HFFc6 (cell line): ENCODE measurements around the gene LYST. TPM values are rescaled to one million over a fixed set of nuclear protein-coding genes. Genes with fewer than 3 reads are reported as not detected.
"Not testable (repeated sequence)": the region's sequence is repeated elsewhere in the genome, so short reads cannot be mapped to it uniquely, and the experiment has no call there.

Experiments
- DNase-seq: peaks from one replicate; pipeline ENCODE4 v3.0.0-alpha.2; 2018
- H3K27ac Mint-ChIP-seq: 2 replicates; pipeline ENCODE4 v1.8.0; 2020; ENCODE audit warnings: mild to moderate bottlenecking, mixed read lengths
- H3K27me3 Mint-ChIP-seq: 2 replicates; pipeline ENCODE4 v1.8.0; 2021; ENCODE audit warnings: mild to moderate bottlenecking, moderate library complexity, mixed read lengths; ENCODE audit not compliant: insufficient read depth
- H3K36me3 Mint-ChIP-seq: 2 replicates; pipeline ENCODE4 v1.8.0; 2021; ENCODE audit warnings: low read depth, mixed read lengths
- H3K4me1 Mint-ChIP-seq: 2 replicates; pipeline ENCODE4 v1.8.0; 2020; ENCODE audit warnings: low read depth, mixed read lengths
- H3K4me3 Mint-ChIP-seq: 2 replicates; pipeline ENCODE4 v1.8.0; 2020; ENCODE audit warnings: mild to moderate bottlenecking, moderate library complexity, mixed read lengths
- H3K9me3 Mint-ChIP-seq: 2 replicates; pipeline ENCODE4 v1.8.0; 2020; ENCODE audit warnings: mild to moderate bottlenecking, mixed read lengths
- total RNA-seq, 6 experiments: library from RNA; stranded (reverse); fragmentation: NEBNext Ultra II Directional; extraction: Animal tissue kit (Norgen Biotek cat#: 25700); gene quantifications; 2 replicates in 1 of 6; 3 replicates in 5 of 6; pipeline ENCODE4 v1.2.3, GENCODE V29; 2021
- TF ChIP-seq, protein P1 (sequence below): fragments of 200-600 bp; sonication (generic); IDR thresholded peaks from 2 replicates; pipeline ENCODE4 v1.5.0; 2021; ENCODE audit warnings: antibody characterized with exemption, mild to moderate bottlenecking

Gene LYST
- total RNA-seq, 6 experiments from 2014 or later: 13.2 to 18.9 (median 15.4) TPM

DNA sequence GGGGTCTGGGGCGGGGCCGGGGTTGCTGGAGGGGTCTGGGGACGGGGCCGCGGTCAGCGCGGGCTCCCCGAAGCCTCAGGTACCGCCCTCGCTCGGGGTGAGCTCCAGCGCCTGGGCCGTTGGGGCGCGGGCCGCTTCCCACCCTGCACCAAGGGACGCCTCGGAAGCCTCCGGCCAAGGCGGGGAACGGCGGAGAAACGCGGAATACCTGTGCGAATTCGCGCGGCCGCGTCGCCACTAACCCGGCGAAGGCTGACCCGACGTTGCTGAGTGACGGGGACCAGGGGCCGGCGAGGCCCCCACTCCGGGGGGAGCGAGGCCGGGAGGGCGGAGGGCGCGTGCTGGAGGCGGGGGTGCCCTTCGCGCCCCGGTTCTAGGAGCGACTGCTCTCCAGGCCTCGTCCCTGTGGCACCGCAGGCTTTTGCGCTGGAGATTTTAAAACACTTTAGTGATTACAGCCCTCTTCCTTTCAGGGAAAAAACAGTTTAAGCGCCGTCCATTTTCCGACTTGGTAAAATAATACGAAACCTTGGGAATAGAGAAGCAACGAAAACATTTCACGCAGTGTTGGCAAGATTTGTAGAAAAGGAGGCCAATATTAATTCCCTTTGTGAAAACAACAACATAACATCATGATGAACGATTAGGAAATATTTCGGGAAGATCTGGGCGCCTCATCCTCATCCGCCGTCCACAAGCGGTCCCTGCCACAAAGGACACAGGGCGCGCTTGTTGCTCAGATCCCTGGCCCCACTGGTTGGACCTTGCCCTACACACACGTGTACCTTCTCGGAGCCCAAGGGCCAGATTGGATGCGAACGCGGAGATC lies 216.2 kb downstream of the LYST start:
- Mint-ChIP-seq H3K27me3 (peaks cover 15% of the 10 kb centered on the region), H3K4me3 (peak overlapping the region; percentile 50), H3K36me3 (peaks cover 4% of the 10 kb centered on the region), H3K9me3 (no peaks in the 10 kb centered on the region), H3K27ac (no peak overlapping the region), H3K4me1 (peaks cover 15% of the 10 kb centered on the region)
- DNase-seq: no peak
- TF ChIP-seq, protein P1, sequence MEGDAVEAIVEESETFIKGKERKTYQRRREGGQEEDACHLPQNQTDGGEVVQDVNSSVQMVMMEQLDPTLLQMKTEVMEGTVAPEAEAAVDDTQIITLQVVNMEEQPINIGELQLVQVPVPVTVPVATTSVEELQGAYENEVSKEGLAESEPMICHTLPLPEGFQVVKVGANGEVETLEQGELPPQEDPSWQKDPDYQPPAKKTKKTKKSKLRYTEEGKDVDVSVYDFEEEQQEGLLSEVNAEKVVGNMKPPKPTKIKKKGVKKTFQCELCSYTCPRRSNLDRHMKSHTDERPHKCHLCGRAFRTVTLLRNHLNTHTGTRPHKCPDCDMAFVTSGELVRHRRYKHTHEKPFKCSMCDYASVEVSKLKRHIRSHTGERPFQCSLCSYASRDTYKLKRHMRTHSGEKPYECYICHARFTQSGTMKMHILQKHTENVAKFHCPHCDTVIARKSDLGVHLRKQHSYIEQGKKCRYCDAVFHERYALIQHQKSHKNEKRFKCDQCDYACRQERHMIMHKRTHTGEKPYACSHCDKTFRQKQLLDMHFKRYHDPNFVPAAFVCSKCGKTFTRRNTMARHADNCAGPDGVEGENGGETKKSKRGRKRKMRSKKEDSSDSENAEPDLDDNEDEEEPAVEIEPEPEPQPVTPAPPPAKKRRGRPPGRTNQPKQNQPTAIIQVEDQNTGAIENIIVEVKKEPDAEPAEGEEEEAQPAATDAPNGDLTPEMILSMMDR: no peak

DNA sequence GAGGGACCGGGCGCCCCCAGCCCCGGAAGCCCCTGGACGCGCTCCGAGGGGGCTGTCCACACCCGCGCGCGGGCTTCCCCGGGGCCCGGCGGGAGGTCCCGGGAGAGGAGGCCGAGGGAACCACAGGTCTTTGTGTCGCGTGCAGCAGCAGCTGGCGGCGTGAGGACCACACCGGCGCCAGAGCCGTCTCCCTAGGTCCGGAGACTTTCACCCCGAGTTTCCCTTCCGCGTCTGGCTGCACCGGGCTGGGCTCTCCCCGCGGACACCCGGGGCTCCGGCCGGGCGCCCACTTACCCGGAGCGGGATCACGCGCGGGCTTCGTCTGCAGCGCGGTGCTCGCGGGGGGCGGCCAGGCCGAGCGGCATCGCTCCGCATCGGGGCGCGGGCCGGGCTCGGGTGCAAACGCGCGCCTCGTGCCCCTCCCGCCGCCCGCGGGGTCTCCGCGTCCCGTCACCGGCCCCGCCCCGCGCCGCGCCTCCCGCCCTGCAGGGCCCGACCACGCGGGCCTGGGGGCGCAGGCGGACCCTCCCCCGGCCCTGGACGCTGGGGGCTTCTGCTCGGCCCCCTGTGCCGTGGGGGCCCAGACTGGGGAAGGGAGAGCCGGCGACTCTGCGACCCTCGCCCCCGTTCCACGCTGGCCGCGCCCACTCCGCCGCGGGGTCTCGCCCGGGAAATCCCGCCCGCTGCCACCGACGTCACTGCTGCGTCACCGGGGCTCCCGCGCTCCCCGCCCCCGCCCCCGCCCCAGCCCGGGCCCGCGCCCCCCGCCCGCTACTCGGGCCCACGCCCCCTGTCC lies 217.1 kb downstream of the LYST start, which contains the start of gene GNG4:
Gene GNG4 (minus strand): TSS at position 417 of the 796 bp plus-strand sequence. CDS start 65,946 bp downstream, outside the sequence.
- DNase-seq: no peak
- H3K36me3 Mint-ChIP-seq: peaks cover 4% of the 10 kb centered on the region
- peaks cover 20% of the 10 kb centered on the region for H3K27me3 Mint-ChIP-seq
- no peaks in the 10 kb centered on the region for H3K9me3 Mint-ChIP-seq
- TF ChIP-seq, protein P1: no peak
- peak within 1 kb of the TSS; percentile 76 for H3K4me3 Mint-ChIP-seq
- H3K27ac Mint-ChIP-seq: no peak within 1 kb of the TSS
- H3K4me1 Mint-ChIP-seq: peaks cover 15% of the 10 kb centered on the region

DNA sequence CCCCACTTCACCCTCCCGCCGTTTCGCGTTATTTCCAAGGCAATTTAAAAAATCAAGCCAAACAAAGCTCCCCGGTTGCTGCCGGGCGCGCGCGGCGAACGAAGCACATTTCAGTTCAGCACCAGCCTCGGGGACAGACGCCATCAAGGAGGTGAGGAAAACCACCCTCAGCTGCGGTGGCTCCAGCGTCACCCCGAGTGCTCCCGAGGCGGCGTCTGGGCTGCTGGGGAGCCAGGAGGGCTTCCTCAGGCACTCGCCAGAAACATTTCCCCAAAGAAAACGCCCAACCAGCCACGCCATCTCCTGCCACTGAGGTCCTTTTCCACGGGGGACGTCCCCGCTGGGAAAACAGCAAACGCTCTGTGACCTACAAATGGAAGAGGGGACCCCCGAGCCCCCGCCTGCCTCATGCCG lies 217.7 kb downstream of the LYST start:
- Mint-ChIP-seq H3K4me3 (peak overlapping the region; percentile 76), H3K4me1 (peaks cover 15% of the 10 kb centered on the region), H3K36me3 (peaks cover 4% of the 10 kb centered on the region), H3K27me3 (peaks cover 25% of the 10 kb centered on the region), H3K9me3 (no peaks in the 10 kb centered on the region), H3K27ac (no peak overlapping the region)
- DNase-seq: peak; percentile 36
- TF ChIP-seq, protein P1: no peak

DNA sequence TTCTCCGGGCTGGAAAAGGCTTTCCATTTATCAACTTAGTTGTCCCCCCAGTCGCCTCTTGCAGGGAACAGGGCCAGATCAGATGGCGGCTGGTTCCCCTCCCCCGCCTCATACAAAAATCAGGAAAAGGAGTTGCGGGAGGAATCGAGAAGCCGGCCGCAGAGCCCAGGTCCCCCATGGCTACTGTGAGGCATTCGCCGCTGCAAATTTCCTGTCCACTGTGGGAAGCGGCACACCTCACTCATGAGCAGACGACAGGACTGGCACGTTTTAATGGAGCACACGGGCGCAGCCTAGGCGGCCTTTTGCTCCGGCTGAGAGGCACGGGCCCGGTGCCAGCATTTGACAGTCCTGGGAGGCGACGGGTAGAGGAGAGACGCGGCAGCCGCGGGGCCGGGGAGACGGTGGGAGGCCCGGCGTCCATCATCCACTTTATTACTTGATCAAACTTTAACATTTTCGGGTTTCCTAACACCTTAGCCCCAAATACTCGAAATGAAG lies 218.2 kb downstream of the LYST start:
- DNase-seq: no peak
- TF ChIP-seq, protein P1: no peak
- Mint-ChIP-seq H3K27ac (no peak overlapping the region), H3K4me3 (peak overlapping the region; percentile 76), H3K36me3 (peaks cover 4% of the 10 kb centered on the region), H3K27me3 (peaks cover 25% of the 10 kb centered on the region), H3K9me3 (no peaks in the 10 kb centered on the region), H3K4me1 (peaks cover 15% of the 10 kb centered on the region)

DNA sequence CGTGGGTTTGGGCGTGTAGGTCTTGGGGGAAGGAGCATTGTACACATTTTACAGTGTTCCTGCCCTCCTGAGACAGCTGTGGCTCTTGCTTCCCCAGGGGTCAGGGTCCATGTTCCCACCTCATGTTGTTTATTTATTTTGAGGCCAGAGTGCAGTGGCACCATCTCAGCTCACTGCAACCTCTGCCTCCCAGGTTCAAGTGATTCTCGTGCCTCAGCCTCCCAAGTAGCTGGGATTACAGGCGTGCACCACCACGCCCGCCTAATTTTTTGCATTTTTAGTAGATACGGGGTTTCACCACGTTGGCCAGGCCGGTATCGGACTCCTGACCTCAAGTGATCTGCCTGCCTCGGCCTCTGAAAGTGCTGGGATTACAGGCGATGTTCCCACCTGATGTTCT lies 219.2 kb downstream of the LYST start:
- not testable (repeated sequence) for H3K9me3 Mint-ChIP-seq, H3K27ac Mint-ChIP-seq, H3K4me3 Mint-ChIP-seq, H3K36me3 Mint-ChIP-seq, DNase-seq
- Mint-ChIP-seq H3K4me1 (peaks cover 17% of the 10 kb centered on the region), H3K27me3 (peaks cover 33% of the 10 kb centered on the region)
